Measurements from ENCODE around the gene GRID1. TPM values are rescaled to one million over a fixed set of nuclear protein-coding genes. Genes with fewer than 3 reads are reported as not detected.

GRID1 gene
- total RNA-seq, 4 donors from 2014 or later = 0.88 to 7.3 (median 4.1) TPM

DNA sequence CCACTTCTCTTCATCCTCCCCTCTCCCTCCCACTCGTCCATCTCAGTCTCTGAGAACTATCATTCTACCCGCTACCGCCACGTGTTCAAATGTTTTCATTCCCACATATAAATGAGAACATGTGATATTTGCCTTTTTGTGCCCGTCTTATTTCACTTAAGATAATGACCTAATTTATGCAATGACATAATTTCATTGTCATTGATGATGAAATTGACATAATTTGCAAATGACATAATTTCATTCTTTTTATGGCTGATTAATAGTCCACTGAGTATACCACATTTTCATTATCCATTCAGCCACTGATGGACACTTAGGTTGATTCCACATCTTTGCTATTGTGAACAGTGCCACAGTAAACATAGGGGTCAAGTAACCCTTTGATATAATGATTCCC is 292.3 kb downstream of the GRID1 start:
- TF ChIP-seq POLR2A (IDR thresholded peaks at IDR 0.05) = no peak
- TF ChIP-seq, protein P1, sequence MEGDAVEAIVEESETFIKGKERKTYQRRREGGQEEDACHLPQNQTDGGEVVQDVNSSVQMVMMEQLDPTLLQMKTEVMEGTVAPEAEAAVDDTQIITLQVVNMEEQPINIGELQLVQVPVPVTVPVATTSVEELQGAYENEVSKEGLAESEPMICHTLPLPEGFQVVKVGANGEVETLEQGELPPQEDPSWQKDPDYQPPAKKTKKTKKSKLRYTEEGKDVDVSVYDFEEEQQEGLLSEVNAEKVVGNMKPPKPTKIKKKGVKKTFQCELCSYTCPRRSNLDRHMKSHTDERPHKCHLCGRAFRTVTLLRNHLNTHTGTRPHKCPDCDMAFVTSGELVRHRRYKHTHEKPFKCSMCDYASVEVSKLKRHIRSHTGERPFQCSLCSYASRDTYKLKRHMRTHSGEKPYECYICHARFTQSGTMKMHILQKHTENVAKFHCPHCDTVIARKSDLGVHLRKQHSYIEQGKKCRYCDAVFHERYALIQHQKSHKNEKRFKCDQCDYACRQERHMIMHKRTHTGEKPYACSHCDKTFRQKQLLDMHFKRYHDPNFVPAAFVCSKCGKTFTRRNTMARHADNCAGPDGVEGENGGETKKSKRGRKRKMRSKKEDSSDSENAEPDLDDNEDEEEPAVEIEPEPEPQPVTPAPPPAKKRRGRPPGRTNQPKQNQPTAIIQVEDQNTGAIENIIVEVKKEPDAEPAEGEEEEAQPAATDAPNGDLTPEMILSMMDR (IDR thresholded peaks at IDR 0.05) = no peak
- intact Hi-C loops (cut with DNase I; ENCODE audit: low total_unique reads) = no loop called here
- no peak for DNase-seq
- no peaks in the 10 kb centered on the region for H3K9me3 ChIP-seq
- no peak overlapping the region for H3K4me3 ChIP-seq
- no peaks in the 10 kb centered on the region for H3K4me1 ChIP-seq
- H3K27ac ChIP-seq = no peak overlapping the region
- no peaks in the 10 kb centered on the region for H3K27me3 ChIP-seq
- H3K36me3 ChIP-seq = no peaks in the 10 kb centered on the region

DNA sequence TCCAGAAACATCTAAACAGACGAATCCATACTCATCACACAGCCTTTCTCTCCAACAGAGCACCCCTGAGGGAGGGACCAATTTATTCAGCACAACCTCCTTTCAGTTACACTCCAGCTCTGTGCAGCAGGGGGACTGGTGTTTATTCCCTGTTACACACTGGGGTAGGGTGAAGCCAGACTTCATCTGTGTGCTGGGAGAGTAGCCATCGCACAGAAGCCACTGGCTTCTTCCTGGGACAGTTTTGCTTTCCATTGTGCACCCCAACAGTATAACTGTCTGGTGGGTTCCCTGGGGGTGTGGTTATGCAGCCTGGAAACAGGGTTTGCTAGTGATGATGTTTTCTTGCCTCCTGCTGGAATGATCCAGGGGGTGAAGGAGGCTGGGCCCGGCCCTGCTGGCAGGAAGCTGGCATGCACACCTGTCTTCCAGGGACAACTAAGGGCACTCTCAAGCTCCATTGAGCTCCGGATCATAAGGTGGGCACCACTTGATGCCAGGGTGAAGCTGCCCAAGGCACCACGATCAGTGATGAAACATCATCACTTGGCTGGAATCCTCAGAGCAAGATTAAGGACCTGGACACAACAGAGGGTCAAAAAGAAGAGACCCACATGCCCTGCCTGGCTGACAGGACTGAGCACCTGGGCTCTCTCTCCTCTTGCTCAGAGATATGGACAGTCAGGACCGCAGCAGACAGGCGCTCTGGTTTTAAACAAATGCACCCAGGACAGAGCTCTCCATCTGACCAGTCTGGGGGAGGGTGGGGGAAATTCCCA is 293.2 kb downstream of the GRID1 start:
- intact Hi-C loops (cut with DNase I; ENCODE audit: low total_unique reads) = no loop called here
- Histone ChIP-seq H3K4me3 (no peak overlapping the region), H3K27ac (no peak overlapping the region), H3K36me3 (no peaks in the 10 kb centered on the region), H3K9me3 (no peaks in the 10 kb centered on the region), H3K27me3 (no peaks in the 10 kb centered on the region), H3K4me1 (no peaks in the 10 kb centered on the region)
- TF ChIP-seq, protein P1 (IDR thresholded peaks at IDR 0.05) = no peak
- no peak for TF ChIP-seq POLR2A (IDR thresholded peaks at IDR 0.05)
- DNase-seq = no peak

DNA sequence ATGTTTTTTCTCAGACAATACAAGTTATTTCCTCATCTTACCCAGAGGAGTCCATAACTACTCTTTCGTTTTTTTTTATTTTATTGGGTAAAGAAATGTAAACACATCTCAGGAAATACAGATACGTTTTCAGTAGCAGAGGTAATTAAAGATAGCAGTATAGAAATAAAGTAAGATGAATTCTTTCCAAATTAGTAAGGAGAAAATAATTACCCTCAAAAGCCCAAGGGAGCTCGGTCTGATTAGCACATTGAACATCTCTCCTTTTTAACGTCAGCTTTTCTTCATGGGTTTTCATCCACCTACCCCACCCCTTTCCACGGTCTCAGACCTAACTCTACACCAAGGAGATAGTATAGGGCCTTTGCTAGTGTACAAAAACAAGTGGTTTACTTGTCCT is 294.2 kb downstream of the GRID1 start:
- H3K4me3 ChIP-seq = no peak overlapping the region
- DNase-seq = no peak
- intact Hi-C loops (cut with DNase I; ENCODE audit: low total_unique reads) = no loop called here
- no peaks in the 10 kb centered on the region for H3K36me3 ChIP-seq
- H3K9me3 ChIP-seq = no peaks in the 10 kb centered on the region
- H3K4me1 ChIP-seq = no peaks in the 10 kb centered on the region
- no peak for TF ChIP-seq POLR2A (IDR thresholded peaks at IDR 0.05)
- TF ChIP-seq, protein P1 (IDR thresholded peaks at IDR 0.05) = no peak
- H3K27ac ChIP-seq = no peak overlapping the region
- no peaks in the 10 kb centered on the region for H3K27me3 ChIP-seq

DNA sequence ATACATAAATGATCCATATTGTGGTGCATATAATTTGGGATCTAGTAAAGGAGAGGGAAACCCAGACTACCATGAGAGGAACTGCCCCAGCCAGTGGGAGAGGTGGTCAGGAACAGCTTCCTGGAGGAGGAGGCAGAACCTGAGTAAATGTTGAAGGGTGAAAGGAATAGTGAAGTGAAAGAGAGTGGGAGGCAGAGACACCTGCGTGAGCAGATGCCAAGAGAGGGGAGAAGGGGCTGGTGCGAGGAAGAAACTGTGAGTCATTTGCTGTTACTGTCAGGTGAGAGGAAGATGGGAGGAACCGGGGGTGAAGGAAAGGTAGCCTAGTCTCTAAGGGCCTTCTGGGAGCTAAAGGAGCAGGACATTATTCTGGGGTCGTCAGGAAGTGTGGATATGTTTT is 294.8 kb downstream of the GRID1 start:
- Histone ChIP-seq H3K27ac (no peak overlapping the region), H3K4me3 (no peak overlapping the region), H3K27me3 (no peaks in the 10 kb centered on the region), H3K36me3 (no peaks in the 10 kb centered on the region), H3K4me1 (no peaks in the 10 kb centered on the region), H3K9me3 (no peaks in the 10 kb centered on the region)
- intact Hi-C loops (cut with DNase I; ENCODE audit: low total_unique reads) = no loop called here
- no peak for DNase-seq
- TF ChIP-seq POLR2A (IDR thresholded peaks at IDR 0.05) = no peak
- TF ChIP-seq, protein P1 (IDR thresholded peaks at IDR 0.05) = no peak

DNA sequence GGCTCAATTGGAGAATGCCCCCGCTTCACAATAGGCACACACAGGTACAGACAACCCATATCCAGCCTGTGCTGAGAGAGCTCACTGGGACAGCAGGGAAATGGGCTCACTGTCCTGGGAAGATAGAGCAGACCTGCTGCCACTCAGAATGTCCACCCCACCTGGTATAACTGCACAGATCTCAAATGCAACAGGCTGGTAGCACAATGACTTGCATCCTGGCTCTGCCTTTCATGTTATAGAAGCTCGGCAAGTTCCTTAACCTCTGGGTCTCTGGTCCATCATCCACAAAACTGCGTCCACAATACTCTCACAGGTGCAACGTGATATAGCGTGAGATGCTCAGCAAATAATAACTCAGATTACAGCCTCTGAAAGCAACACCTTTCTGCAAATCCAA is 295.4 kb downstream of the GRID1 start:
- no peaks in the 10 kb centered on the region for H3K27me3 ChIP-seq
- no peak for DNase-seq
- TF ChIP-seq, protein P1 (IDR thresholded peaks at IDR 0.05) = no peak
- no peak for TF ChIP-seq POLR2A (IDR thresholded peaks at IDR 0.05)
- no peak overlapping the region for H3K4me3 ChIP-seq
- no peaks in the 10 kb centered on the region for H3K4me1 ChIP-seq
- intact Hi-C loops (cut with DNase I; ENCODE audit: low total_unique reads) = no loop called here
- H3K9me3 ChIP-seq = no peaks in the 10 kb centered on the region
- H3K36me3 ChIP-seq = no peaks in the 10 kb centered on the region
- no peak overlapping the region for H3K27ac ChIP-seq
